HG03571 (cell line): Measurements from ENCODE around the gene FZD10.

Source experiments
- ATAC-seq: cut with Tn5 transposase; IDR thresholded peaks from one replicate; pipeline ENCODE4 v1.9.1; 2021; ENCODE audit not compliant: unreplicated experiment

The FZD10 gene

GRCh38 chr12:130178282-130178681, 16.0 kb downstream of the FZD10 start:
- ATAC-seq, result no peak

GRCh38 chr12:130179191-130179590, 16.9 kb downstream of the FZD10 start:
- ATAC-seq, result no peak

- no peak for ATAC-seq
Measured at GRCh38 chr12:130179621-130180020, 17.4 kb downstream of the FZD10 start.

- ATAC-seq, result no peak
Measured at GRCh38 chr12:130181211-130181610, 18.9 kb downstream of the FZD10 start.

- no peak for ATAC-seq
Measured at GRCh38 chr12:130183585-130184370, 21.5 kb downstream of the FZD10 start.

GRCh38 chr12:130184404-130185090, 22.3 kb downstream of the FZD10 start:
- no peak for ATAC-seq

- ATAC-seq, result no peak
Measured at GRCh38 chr12:130185455-130186391, 23.5 kb downstream of the FZD10 start.

GRCh38 chr12:130186651-130187268, 24.5 kb downstream of the FZD10 start:
- ATAC-seq, result no peak

GRCh38 chr12:130192642-130193345, 30.5 kb downstream of the FZD10 start:
- no peak for ATAC-seq

- ATAC-seq, result no peak
Measured at GRCh38 chr12:130194154-130194553, 31.9 kb downstream of the FZD10 start.

- no peak for ATAC-seq
Measured at GRCh38 chr12:130195369-130195768, 33.1 kb downstream of the FZD10 start.

- ATAC-seq, result no peak
Measured at GRCh38 chr12:130195776-130196175, 33.5 kb downstream of the FZD10 start.

GRCh38 chr12:130196827-130197226, 34.6 kb downstream of the FZD10 start:
- no peak for ATAC-seq

- no peak for ATAC-seq
Measured at GRCh38 chr12:130198026-130198662, 35.9 kb downstream of the FZD10 start.

GRCh38 chr12:130198663-130199060, 36.4 kb downstream of the FZD10 start:
- no peak for ATAC-seq

- ATAC-seq, result no peak
Measured at GRCh38 chr12:130199581-130200390, 37.5 kb downstream of the FZD10 start.

- ATAC-seq, result no peak
Measured at GRCh38 chr12:130200445-130200844, 38.2 kb downstream of the FZD10 start.

GRCh38 chr12:130201037-130201436, 38.8 kb downstream of the FZD10 start:
- no peak for ATAC-seq

GRCh38 chr12:130202201-130202600, 39.9 kb downstream of the FZD10 start:
- ATAC-seq, result no peak
